Measurements from ENCODE around the gene SLC5A3. TPM values are rescaled to one million over a fixed set of nuclear protein-coding genes. Genes with fewer than 3 reads are reported as not detected.
A peak's percentile ranks its signal among the peaks of the same experiment; 100 is the strongest.

Gene SLC5A3
- polyA plus RNA-seq, 6 donors from 2014 or later = 0.06 to 0.92 (median 0.71) TPM

DNA sequence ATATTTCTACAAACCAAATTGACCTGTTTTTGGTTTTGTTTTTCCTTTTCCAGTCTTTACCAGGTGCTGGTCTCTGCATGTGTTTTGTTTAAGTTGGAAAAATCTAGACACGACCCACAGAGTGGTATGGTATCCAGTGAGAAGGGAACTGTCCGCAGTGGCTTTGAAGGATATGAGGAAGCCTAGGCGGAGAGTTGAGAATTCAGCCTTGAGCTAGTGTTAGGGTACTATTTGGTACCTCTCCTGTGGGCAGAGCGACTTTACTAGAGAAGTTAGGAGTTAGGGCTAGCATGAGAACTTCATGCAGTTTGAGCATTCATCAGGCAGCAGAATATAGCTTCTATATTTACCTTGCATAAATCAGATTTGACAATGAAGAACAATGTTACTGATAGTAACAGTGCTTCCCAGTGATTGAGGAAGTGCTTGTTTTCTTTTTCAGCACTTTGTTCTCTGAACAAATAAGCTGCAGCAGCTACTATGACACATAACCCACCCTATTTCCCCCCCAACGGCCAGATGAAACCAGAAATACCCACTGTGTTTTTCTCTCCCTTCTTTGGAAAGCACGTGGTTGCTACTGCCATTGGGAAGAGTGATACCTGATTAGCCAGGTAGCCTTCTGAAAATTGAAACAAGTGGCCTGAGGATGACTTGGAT is 19.0 kb downstream of the SLC5A3 start:
- DNase-seq (peak; percentile 9), ATAC-seq (ENCODE audit: low read depth in 2 of 2) (peak; percentile 35 to 56)
- H3K9me3 Mint-ChIP-seq = no peaks in the 10 kb centered on the region
- H3K36me3 Mint-ChIP-seq = peaks cover 14 to 17% of the 10 kb centered on the region in 2 donors
- peak overlapping the region in 3 of 8 donors; percentile 3 to 72 (median 15) for H3K4me3 Mint-ChIP-seq
- H3K4me1 Mint-ChIP-seq = peaks cover 21 to 45% (median 39%) of the 10 kb centered on the region in 3 donors
- no peaks in the 10 kb centered on the region for H3K27me3 Mint-ChIP-seq
- peak overlapping the region in 2 of 6 donors; percentile 18 to 26 for H3K27ac Mint-ChIP-seq

DNA sequence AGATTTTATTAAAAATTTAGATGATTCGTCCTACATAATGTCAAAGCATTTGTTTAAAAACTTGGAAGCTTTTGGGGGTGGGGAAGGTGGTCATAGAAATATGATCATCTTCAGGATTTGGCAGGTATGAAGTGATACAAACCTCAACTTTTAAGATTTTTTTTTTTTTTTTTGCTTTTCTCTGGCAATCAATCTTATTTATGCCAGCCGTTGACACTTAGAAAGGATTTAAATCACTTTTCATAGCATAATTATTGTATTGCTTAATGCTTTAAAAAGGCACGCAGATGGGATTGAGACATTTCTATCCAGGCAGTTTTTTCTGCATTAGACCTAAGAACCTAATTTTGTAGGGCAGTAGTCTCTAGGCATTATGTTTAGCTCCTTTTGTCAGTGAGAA is 19.7 kb downstream of the SLC5A3 start:
- ATAC-seq (ENCODE audit: low read depth in 2 of 2) (no peak), DNase-seq (no peak)
- no peaks in the 10 kb centered on the region for H3K9me3 Mint-ChIP-seq
- no peak overlapping the region for H3K4me3 Mint-ChIP-seq
- H3K36me3 Mint-ChIP-seq = peaks cover 14 to 17% of the 10 kb centered on the region in 2 donors
- H3K27ac Mint-ChIP-seq = peak overlapping the region in 1 of 6 donors; percentile 18
- peaks cover 27 to 51% (median 44%) of the 10 kb centered on the region in 3 donors for H3K4me1 Mint-ChIP-seq
- H3K27me3 Mint-ChIP-seq = no peaks in the 10 kb centered on the region

DNA sequence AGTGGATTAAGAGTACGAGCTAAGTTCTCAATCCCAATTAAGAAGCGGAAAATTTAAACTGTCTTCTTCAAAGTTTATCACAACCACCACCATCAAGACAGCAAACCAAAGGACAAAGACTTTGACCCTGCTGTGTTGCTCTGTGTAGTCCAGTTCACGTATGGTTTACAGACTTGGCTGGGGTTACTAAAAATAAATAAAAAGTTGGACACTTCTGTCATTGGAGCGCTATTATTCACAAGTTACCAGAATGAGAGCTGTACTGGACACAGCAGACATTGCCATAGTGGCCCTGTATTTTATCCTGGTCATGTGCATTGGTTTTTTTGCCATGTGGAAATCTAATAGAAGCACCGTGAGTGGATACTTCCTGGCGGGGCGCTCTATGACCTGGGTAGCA is 21.6 kb downstream of the SLC5A3 start:
- Mint-ChIP-seq H3K9me3 (no peaks in the 10 kb centered on the region), H3K27ac (no peak overlapping the region), H3K36me3 (peaks cover 14 to 25% of the 10 kb centered on the region in 2 donors), H3K4me3 (no peak overlapping the region), H3K4me1 (peaks cover 23 to 52% (median 48%) of the 10 kb centered on the region in 3 donors), H3K27me3 (no peaks in the 10 kb centered on the region)
- no peak for ATAC-seq (ENCODE audit: low read depth in 2 of 2)
- no peak for DNase-seq

DNA sequence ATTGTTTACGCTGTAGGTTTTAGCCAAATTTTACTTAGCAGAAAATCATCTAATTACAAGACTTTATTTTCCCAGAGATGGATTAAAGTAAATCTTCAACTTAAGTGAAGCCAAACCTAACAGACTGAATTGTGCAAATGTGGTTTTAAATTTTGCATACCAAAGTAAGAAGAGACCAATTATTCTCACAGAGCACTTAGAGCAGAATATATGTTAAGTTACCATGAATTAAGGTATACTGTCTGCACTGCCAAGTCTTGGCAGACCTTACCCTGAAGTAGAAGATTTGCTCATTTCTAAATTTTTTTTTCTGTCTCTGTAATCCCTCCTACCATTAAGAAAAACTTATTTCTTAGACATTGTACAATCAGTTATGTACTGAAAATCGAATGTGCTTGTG is 24.1 kb downstream of the SLC5A3 start:
- H3K27ac Mint-ChIP-seq = no peak overlapping the region
- DNase-seq = no peak
- no peak for ATAC-seq (ENCODE audit: low read depth in 2 of 2)
- peaks cover 32 to 51% (median 32%) of the 10 kb centered on the region in 3 donors for H3K4me1 Mint-ChIP-seq
- H3K27me3 Mint-ChIP-seq = no peaks in the 10 kb centered on the region
- peaks cover 14 to 25% of the 10 kb centered on the region in 2 donors for H3K36me3 Mint-ChIP-seq
- no peaks in the 10 kb centered on the region for H3K9me3 Mint-ChIP-seq
- no peak overlapping the region for H3K4me3 Mint-ChIP-seq

DNA sequence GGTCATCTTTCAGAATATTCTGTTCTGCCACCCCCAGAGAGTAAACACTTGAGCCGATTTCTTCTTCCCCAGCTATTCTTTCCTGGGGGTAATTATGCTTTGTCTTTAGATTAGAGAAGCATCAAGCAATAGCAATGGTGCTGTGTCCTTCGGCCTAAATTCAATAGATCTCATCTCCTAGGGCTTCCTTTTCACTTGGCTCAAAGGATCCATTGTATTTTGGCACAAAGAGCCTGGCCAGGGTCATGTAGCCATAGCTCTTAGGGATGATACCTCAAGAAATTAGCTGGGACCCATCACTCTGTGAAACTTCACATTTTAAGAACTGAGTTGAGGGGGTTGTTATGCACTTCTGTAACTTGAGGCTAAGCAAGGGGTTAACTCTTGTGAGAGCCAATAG is 27.0 kb downstream of the SLC5A3 start:
- peaks cover 28 to 59% (median 35%) of the 10 kb centered on the region in 3 donors for H3K4me1 Mint-ChIP-seq
- no peaks in the 10 kb centered on the region for H3K9me3 Mint-ChIP-seq
- DNase-seq (no peak), ATAC-seq (ENCODE audit: low read depth in 2 of 2) (no peak)
- peaks cover 11 to 18% of the 10 kb centered on the region in 2 donors for H3K36me3 Mint-ChIP-seq
- no peak overlapping the region for H3K4me3 Mint-ChIP-seq
- H3K27me3 Mint-ChIP-seq = no peaks in the 10 kb centered on the region
- no peak overlapping the region for H3K27ac Mint-ChIP-seq

DNA sequence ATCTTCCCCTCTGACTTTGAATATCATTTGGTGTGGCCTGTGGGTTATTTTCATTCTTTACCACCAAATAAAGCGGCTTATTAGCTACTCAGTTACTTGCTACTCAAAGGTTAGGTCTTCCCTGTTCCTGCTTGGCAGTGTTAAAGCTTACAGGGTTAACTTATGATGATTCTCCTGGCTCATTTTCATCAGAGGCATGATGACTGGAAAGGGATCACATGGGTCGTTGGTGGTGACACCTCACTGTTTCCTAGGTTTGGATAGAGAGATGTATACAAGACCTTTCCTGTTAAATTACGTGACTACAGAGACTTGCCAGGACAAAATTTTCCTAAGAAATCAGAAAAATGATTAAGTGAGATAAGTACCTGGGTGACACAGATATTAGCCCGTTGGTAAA is 27.4 kb downstream of the SLC5A3 start:
- H3K4me3 Mint-ChIP-seq = no peak overlapping the region
- ATAC-seq (ENCODE audit: low read depth in 2 of 2) = no peak
- peaks cover 6 to 18% of the 10 kb centered on the region in 2 donors for H3K36me3 Mint-ChIP-seq
- no peaks in the 10 kb centered on the region for H3K9me3 Mint-ChIP-seq
- peaks cover 28 to 55% (median 35%) of the 10 kb centered on the region in 3 donors for H3K4me1 Mint-ChIP-seq
- H3K27me3 Mint-ChIP-seq = no peaks in the 10 kb centered on the region
- no peak for DNase-seq
- H3K27ac Mint-ChIP-seq = no peak overlapping the region

DNA sequence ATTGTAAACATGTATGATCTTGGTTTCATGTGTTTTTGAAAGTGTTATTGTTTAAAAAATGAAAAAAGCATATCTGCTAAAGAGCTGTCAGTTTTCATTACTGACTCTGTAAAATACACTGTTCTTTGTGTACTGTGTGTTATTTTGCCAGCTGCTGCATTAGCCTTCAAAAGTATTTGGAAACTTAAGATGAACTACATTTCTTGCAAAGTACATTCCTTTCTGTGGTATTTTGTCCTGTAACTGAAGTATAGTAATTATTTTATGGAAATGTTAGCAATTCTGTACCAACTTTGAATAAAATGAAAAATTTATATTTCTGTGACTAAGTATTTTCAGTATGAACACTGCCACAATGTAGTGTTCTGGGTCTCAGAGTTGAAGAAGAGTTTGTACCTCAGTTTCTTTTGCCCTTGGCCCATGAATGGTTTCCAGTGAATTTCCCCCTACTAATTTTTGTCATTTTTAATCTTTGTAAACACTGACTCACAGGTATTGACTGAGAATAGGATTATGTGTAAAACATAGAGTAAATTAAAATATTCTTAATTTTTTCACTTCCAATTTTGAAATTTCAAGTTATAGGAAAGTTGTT is 32.7 kb downstream of the SLC5A3 start:
- DNase-seq = no peak
- Mint-ChIP-seq H3K27me3 (no peaks in the 10 kb centered on the region), H3K36me3 (peaks cover 0 to 5% of the 10 kb centered on the region in 2 donors), H3K4me1 (peaks cover 6 to 22% (median 6%) of the 10 kb centered on the region in 3 donors), H3K4me3 (no peak overlapping the region), H3K9me3 (no peaks in the 10 kb centered on the region), H3K27ac (no peak overlapping the region)
- no peak for ATAC-seq (ENCODE audit: low read depth in 2 of 2)

DNA sequence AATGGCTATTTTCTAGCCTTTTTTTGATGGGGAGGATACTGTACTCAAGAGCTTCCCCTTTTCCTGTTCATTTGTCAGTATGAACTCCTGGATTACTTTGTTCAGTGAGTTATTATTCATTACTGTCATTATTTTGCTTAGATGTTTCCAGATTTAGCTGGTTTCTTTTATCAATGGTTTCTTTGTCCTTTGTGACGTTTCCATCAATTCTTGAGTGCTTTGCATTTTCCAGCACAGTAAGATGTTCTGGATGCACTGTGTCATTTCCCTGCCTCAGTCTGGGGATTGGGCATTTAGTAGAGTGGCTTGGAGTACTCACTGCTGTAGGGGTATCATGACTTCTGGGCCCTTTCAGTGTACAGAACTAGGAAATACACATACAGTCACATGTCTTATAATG is 34.2 kb downstream of the SLC5A3 start:
- Mint-ChIP-seq H3K4me3 (no peak overlapping the region), H3K9me3 (no peaks in the 10 kb centered on the region), H3K27ac (no peak overlapping the region), H3K27me3 (no peaks in the 10 kb centered on the region), H3K4me1 (peaks cover 10 to 33% (median 13%) of the 10 kb centered on the region in 3 donors), H3K36me3 (peaks cover 0 to 5% of the 10 kb centered on the region in 2 donors)
- no peak for DNase-seq
- no peak for ATAC-seq (ENCODE audit: low read depth in 2 of 2)

DNA sequence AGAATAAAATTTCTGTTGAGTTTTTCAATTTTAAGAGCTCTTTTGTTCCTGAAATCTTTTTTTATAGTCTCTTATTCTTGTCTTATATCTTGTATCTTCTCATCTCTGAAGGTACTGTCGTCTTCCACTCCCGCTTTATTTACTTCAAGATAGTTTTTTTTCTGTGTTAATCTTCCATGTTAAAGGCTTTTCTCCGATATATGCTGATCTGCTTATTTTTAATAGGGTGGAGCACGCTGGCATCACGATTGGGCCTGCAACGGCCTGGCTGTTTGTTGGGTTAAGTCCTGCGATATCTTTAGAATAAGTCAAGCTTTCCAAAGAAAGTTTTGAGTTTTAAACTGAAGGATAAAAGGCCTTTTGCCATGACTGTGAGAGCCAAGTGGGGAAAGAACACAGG is 35.7 kb downstream of the SLC5A3 start:
- H3K9me3 Mint-ChIP-seq = no peaks in the 10 kb centered on the region
- peaks cover 0 to 8% of the 10 kb centered on the region in 2 donors for H3K36me3 Mint-ChIP-seq
- DNase-seq = no peak
- H3K27me3 Mint-ChIP-seq = no peaks in the 10 kb centered on the region
- H3K4me3 Mint-ChIP-seq = no peak overlapping the region
- peaks cover 19 to 29% (median 19%) of the 10 kb centered on the region in 3 donors for H3K4me1 Mint-ChIP-seq
- ATAC-seq (ENCODE audit: low read depth in 2 of 2) = no peak
- H3K27ac Mint-ChIP-seq = no peak overlapping the region

DNA sequence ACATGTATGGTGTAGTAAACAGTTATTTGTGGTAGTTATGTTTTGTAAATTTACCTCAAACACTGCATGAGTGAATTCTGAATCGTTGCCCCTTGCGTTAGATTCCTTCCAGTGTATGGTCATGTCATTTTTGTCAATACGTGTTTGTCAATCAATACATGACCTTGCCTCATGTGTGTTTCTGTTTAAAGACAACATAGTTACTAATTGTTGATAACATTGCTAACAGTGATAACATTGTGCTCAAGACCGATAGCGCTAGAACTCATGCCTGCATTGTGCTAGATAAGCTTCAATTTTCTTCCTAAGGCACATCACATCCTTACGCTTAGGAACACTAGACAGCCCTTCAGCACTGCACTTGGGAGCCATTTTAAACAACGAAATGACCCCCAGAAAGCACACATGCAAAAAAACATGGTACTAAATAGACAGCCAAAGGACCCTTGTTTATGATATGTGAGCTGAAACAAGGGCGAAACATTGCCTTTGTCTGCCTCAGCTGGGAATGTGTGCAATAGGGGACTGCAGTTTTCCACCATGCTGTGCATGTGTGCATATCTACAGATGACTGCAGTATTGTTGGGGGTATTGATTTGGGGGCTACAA is 37.3 kb downstream of the SLC5A3 start:
- Mint-ChIP-seq H3K36me3 (peaks cover 0 to 5% of the 10 kb centered on the region in 2 donors), H3K27me3 (no peaks in the 10 kb centered on the region), H3K4me3 (no peak overlapping the region), H3K4me1 (peaks cover 19 to 25% (median 23%) of the 10 kb centered on the region in 3 donors), H3K9me3 (no peaks in the 10 kb centered on the region), H3K27ac (peak overlapping the region in 1 of 6 donors; percentile 62)
- ATAC-seq (ENCODE audit: low read depth in 2 of 2) (no peak), DNase-seq (no peak)

DNA sequence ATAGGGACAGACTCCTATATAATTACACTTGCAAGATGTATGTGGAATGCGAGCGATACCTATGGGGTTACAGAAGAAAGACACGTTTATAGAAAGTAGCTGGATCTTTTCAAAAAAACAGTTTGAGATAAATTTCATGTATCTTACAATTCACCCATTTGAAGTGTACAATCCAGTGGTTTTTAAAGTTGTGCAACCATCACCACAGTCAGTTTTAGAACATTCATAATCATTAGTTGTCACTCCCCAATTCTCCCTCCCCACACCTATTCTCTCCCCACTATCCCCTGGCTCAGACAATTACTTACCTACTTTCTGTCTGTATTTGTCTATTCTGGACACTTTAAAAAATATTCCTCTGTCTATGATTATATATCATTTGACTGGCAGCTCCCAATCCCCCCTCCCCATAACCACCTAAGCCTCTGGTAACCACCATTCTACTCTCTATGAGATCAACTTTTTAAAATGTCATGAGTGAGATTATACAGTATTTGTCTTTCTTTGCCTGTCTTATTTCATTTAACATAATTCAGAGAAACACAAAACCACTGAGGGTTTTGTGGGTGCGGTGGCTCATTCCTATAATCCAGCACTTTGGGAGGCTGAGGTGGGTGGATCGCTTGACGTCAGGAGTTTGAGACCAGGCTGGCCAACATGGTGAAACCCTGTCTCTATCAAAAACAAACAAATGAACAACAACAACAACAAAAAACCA is 39.1 kb downstream of the SLC5A3 start:
- Mint-ChIP-seq H3K9me3 (no peaks in the 10 kb centered on the region), H3K36me3 (peaks cover 0 to 11% of the 10 kb centered on the region in 2 donors), H3K4me1 (peaks cover 13 to 28% (median 25%) of the 10 kb centered on the region in 3 donors), H3K27me3 (no peaks in the 10 kb centered on the region), H3K27ac (no peak overlapping the region), H3K4me3 (no peak overlapping the region)
- ATAC-seq (ENCODE audit: low read depth in 2 of 2) (no peak), DNase-seq (no peak)

DNA sequence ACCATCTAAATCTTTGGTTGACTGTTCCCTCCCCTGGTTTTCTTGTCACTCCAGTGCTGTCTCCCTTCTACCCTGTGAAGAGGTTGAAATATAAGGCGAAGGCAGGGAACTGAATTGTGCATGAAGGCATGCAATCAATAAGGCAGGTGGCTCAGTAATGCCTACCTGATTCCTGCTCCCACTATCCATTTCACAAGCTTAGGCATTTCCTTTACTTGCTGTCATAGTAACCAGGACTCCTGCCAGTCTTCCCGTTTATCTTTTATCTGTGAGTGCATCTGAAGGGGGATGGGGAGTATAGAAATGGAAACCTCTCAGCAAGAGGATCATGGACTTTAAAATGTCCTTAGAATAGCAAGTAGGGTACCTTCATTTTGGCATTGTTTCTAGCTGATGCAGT is 40.5 kb downstream of the SLC5A3 start:
- peaks cover 0 to 11% of the 10 kb centered on the region in 2 donors for H3K36me3 Mint-ChIP-seq
- no peaks in the 10 kb centered on the region for H3K27me3 Mint-ChIP-seq
- no peak for DNase-seq
- ATAC-seq (ENCODE audit: low read depth in 2 of 2) = no peak
- peaks cover 13 to 28% (median 25%) of the 10 kb centered on the region in 3 donors for H3K4me1 Mint-ChIP-seq
- no peaks in the 10 kb centered on the region for H3K9me3 Mint-ChIP-seq
- H3K4me3 Mint-ChIP-seq = no peak overlapping the region
- H3K27ac Mint-ChIP-seq = no peak overlapping the region

DNA sequence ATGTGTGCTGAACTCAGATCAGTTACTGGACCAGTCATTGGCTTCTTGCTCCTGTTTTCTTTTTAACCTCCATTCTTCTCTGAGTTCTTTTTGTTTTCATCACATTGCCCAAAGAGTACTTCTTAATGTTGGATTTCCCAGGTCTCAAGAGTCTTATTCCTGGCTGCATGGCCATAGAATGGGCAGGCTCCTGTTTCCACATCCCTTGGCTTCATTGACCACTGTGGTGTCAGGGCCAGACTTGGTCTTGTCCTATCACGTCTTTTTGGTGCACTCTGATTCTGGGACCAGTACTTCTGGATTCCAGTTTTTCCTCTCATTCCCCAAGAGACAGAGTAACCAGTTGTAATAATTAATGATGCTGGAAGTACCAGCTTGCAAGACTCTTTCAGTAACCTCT is 41.8 kb downstream of the SLC5A3 start:
- Mint-ChIP-seq H3K4me3 (no peak overlapping the region), H3K4me1 (peaks cover 15 to 37% (median 25%) of the 10 kb centered on the region in 3 donors), H3K27me3 (no peaks in the 10 kb centered on the region), H3K9me3 (no peaks in the 10 kb centered on the region), H3K27ac (no peak overlapping the region), H3K36me3 (peaks cover 0 to 11% of the 10 kb centered on the region in 2 donors)
- DNase-seq (no peak), ATAC-seq (ENCODE audit: low read depth in 2 of 2) (no peak)

Measured in naive B cell (primary cell).